SIG-M5 treated with dmso at 0.1 percent for 504 hours (cell line): Measurements from ENCODE around the gene DACT3.
A peak's percentile ranks its signal among the peaks of the same experiment; 100 is the strongest.

Experiments used
- DNase-seq: peaks from one replicate; lab custom pipeline; 2025; ENCODE audit not compliant: unreplicated experiment; lab: John Stamatoyannopoulos, UW

DACT3 gene, protein sequence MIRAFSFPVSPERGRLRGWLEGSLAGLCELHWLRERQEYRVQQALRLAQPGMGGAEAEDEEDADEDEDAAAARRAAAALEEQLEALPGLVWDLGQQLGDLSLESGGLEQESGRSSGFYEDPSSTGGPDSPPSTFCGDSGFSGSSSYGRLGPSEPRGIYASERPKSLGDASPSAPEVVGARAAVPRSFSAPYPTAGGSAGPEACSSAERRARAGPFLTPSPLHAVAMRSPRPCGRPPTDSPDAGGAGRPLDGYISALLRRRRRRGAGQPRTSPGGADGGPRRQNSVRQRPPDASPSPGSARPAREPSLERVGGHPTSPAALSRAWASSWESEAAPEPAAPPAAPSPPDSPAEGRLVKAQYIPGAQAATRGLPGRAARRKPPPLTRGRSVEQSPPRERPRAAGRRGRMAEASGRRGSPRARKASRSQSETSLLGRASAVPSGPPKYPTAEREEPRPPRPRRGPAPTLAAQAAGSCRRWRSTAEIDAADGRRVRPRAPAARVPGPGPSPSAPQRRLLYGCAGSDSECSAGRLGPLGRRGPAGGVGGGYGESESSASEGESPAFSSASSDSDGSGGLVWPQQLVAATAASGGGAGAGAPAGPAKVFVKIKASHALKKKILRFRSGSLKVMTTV

DNA sequence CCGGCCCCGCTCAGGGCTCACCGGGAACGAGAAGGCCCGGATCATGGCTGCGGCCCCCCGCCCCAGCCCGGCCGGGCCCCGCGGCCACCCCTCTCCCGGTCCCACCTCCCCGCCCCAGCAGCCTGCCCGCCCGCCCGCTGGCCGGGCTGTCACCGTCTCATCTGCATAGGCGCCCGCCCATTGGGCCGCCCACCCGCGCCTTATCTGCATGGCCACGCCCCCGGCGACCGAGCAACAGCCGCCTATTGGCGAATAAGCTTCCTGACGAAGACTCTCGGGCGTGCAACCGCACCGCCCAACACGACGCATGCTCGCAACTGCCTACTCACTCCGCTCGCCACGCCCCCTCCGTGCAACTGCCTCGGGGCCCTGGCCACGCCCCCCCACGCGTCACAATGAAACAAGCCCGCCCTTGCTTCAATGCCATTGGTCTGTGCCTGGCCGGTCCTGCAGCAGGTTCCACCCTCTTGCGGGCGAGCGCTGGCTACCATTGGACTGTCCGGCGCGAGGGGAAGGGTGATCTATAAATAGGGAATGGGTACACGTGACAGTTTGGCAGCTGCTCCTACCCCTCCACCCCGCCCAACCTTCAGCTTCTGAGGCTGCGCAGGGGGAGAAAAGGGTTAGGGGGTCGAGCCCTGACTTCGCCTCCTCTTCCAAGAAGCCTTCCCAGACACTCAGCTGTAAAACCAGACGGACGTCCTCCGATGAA, at the start of gene DACT3:
DACT3 (minus strand) TSS at position 163 of the 712 bp plus-strand sequence; CDS start at position 45, 118 bp downstream.
- peak; percentile 99 for DNase-seq

DNA sequence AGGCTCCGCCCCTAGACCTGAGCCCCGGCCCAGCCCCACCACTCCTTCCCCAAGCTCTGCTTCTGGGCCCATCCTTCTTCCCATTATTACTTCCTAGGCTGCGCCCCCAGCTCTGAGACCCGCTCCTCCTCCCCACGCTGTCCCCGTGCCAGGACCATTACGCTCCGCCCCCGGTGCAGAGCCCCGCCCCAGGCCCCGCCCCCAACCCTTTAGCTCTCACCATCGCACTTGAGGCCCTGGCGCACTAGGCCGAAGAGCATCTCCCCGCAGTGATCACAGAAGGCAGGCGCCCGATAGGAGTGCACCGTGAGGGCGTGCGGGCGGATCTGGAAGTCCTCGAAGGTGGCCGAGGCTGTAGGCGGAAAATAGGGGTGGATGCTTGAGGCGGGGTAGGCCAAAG, 49.7 kb upstream of the DACT3 start:
- no peak for DNase-seq

DNA sequence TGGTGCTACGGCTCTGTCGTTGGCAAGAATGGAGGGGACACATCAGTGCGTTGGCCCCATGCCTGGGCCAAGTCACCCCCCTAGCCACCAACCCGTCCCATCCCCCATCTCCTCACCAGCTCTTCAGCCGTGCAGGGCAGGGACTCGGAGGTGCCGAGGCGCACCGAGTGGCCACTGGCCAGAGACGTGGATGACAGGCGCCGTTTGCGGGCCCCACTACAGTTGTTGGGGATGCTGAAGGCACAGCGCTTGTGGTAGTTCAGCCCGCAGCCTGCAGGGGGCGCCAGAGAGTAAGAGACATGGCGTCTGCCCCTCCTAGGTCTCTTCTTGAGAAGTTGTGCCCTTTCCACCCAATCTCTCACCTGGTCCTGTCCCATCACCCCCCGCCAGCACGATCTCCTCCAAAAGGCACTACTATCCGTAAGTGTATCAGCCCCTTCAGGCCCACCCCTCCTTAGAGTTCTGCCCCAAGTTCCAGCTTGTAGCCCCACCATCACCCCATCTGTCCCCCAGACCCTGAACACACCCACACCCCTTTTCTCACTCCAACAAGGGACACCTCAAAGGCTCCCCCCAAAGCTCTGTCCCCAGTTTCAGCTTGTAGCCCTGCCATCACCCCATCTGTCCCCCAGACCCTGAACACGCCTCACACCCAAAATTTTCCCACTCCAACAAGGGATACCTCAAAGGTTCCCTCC, 43.5 kb upstream of the DACT3 start:
- peak; percentile 34 for DNase-seq

DNA sequence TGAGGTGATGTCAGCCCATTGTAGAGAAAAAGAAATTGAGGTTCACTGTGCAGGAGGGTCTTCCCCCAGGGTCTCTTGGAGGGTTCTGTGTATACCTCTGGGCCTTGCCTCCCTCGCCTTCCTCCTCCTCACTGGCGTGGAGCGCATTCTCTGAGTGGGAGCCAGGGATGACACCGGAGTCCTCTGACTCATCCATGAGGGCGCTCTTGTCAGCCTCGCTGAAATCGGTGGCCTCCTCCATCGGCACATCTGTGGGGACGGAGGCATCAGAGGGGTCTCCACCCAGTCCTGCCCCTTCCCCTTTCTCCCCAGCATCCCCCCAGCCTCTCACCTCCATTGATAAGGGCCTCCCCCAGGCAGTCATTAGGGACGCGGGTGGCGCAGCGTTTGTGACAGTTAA, 39.7 kb upstream of the DACT3 start:
- no peak for DNase-seq

DNA sequence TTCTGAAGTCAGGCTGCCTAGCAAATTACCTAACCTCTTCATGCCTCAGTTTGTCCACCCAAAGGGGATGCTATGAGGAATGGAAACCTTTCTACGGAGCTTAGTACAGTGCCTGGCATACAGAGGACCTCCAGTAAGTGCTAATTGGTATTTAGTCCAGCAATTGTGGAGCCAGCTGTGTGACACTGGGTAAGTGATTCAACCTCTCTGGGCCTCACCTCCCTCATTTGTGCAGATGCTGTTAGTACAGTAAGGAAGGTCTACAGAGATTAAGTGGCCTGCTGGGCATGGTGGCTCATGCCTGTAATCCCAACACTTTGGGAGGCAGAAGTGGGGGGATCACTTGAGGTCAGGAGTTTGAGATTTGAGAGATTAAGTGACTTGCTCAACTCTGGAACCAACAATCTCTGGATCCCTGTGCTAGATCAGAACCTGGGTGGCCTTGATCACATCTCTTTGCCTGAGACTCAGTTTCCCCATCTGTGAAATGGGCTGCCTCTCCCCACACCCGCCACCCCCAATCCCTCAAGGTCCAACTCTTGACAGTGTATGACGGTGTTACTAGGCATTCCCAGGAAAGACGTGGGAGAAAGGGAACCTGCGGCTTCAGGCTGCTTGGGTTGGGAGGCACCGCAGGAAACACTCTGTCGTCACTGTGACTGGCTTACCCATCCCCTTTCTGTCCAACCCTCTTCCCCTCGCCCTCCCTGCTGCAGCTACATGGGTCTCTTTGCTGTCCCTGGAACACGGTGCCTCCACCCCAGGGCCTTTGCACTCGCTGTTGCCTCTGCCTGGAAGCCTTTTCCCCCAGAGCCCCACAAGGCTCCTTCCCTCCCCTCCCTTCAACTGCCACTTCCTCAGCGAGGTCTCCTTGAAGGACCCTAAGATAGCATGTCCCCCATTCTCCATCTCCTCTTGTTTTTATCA, 37.7 kb upstream of the DACT3 start:
- no peak for DNase-seq

DNA sequence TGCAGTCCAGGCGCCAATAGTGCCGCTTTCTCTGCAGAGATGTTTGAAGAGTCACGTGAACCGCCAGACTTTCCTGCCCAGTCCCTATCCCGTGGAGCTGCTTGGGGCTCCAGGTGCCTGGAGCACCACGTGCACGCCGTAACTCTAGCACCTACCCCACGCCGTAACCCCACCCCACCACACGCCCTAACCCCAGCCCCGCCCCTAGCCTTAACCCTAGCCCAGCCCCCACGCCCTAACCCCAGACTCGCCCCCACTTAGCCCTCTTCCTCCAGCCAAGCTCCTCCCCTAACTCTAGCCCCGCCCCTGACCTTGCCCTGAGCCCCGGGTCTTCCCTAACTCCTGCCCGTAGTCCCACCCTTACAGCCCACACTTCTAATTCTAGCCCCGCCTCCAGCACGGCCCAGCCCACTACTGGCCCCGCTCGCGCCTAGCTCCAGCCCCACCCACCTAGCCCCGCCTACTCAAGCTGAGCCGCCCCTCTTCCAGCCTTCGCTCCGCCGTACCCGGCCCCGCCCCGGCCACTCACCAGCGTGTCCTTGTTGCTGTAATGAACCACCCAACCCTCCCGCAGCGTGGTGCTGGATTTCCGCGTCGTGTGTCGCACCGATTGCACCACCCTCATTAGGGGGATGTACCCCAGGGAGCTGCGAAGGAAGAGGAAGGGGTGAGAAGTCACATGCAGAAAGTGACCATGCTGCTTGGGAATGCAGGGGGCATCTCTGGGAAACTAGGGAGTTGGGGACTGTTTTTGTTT, 36.4 kb upstream of the DACT3 start:
- DNase-seq = peak; percentile 63

DNA sequence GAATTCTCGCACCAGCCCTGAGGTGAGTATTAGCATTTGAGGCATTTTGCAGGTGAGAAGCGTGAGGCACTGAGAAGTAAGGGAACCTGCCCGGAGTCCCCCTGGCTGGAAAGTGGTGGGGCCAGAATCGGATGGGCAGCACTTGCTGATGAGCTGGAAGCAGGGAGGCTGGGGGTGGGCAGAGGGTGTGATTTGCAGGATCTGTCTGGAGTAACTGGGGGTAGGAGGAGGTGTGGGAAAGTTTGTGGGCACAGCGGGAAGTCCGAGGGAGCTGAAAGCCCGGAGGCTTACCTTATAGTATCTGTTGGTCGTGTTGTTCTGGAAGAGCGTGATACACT, 35.9 kb upstream of the DACT3 start:
- no peak for DNase-seq

DNA sequence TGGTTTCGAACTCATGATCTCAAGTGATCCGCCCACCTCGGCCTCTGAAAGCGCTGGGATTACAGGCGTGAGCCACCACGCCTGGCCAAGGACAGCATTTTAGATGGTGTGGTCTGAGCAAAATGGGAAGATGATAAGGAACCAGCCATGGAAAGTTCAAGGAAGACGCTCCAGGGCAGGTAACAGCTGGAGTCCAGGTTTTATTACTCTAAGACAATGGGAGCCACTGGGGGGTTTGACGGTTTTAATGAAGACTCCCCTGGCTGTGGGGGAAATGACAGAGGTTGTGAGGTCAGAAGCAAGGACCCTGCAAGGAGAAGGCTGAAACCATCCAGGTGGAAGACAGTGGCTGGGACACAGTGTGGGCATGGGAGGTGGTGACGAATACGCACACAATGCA, 35.1 kb upstream of the DACT3 start:
- no peak for DNase-seq

DNA sequence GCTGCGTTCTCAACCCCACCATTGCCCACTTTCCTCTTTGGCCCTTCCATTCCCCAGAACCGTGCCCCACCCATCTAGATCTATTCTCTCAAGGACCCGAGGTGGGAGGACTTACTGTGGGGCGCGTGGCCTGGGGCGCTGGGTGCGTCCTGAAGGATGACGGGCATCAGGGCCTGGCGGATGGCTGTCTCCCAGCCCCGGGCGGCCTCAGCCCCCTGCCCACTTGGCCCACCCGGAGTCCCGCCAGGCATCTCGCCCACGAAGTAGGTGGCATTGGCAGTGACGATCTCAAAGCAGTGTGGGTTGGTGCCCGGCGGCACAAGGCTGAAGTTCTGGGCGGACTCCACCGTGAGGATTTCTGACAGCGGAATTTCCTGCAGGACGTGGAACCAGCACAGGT, 32.8 kb upstream of the DACT3 start:
- DNase-seq = no peak

DNA sequence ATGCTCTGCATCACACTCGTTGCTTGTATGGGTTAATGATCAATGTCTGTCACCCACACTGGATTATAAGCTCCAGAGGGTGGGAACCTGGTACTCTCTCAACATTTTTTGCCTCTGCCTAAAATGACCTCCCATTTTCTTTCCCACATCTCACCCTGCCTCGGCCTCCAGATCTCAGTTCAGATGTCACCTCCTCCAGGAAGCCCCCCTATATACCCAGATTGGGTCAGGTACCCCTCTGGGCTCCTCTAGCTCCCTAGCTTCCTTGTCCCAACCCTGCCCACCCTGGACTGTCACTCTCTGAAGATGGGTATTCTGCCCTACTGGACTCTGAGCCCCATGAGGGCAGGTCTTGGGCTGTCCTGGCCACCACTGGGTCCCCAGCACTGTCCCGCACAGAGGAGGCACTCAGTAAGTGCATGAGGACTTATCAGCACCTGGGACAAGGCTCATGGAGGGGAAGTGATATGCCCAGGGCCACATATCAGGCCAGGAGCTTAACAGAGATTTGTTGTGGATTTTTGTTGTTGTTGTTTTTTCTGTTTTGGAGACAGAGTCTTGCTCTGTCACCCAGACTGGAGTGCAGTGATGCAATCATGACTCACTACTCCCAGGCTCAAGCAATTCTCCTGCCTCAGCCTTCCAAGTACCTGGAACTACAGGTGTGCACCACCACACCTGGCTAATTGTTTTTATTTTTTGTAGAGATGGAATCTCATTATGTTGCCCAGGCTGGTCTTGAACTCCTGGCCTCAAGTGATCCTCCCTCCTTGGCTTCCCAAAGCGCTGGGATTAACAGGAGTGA, 32.1 kb upstream of the DACT3 start:
- DNase-seq = no peak

DNA sequence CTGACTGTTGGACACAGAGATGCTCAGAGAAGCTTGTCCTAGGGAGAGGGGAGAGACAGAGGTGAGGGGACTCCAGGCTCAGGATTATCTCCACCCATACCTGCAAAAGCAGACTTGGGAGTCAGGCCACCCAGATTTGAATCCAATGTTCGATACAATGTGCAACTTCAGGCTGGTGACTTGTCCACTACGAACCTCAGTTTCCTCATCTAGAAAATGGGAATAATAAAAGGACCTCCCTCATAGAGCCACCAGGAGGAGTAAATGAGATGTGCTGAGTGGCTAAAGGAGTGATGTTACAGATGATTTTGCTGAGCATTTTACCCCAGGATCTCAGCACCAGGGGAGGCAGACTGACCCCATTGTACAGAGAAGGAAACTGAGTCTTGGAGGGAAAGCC, 31.0 kb upstream of the DACT3 start:
- DNase-seq = no peak

DNA sequence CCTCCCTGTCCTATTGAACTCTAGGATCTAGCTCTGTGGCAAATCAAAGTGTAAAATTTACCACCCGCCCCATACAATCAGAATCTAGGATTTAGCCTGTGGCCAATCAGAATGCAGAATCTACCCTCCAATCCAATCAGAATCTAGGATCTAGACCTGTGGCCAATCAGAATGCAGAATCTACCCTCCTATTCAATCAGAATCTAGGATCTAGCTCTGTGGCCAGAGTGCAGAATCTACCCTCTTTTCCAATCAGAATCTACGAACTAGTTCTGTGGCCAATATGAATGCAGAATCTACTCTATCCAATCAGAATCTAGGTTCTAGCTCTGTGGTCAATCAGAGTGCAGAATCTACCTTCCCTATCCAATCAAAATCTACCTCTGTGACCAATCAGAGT, 30.1 kb upstream of the DACT3 start:
- DNase-seq = no peak

DNA sequence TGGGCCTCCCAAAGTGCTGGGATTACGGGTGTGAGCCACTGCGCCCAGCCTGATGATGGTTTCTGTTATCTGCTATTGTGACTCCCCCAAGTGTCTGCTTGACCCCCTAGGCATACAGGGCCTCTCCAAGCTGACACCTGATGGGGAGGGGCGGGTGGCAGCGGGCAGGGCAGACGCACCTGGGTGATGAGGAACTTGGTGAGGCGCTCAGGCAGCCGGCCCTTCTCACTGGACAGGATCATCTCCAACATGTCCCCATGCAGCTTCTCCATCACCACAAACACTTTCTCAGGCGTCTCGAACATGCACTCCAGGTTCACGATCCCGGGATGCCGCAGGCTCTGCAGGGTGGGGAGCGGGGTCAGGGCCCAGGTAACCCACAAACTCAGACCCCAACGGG, 28.4 kb upstream of the DACT3 start:
- no peak for DNase-seq

DNA sequence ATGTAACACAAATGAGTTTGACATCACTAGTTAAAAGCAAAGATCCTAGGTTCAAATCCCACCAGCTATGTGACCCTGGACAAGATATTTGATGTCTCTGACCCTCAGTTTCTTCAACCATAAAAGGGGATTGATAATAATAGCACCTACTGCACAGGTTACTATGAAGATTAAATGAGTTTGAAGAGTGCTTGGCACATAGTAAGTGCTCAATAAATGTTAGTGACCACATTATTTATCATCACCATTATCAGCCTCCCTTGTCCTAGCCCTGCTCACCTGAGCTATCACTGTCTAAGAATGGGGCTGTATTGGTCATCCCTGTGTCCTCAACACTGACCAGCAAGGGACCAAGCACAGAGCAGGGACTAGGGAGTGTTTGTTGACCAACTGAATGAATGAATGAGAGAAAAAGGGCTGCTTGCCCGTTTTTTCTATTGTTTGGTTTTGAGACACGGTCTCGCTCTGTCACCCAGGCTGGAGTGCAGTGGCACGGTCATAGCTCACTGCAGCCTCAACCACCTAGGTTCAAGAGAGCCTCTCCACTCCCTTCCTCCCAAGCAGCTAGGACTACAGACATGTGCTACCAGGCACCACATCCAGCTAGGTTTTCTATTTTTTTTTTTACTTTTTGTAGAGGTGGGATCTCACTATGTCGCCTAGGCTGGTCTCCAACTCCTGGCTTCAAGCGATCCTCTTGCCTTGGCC, 26.6 kb upstream of the DACT3 start:
- DNase-seq = no peak

DNA sequence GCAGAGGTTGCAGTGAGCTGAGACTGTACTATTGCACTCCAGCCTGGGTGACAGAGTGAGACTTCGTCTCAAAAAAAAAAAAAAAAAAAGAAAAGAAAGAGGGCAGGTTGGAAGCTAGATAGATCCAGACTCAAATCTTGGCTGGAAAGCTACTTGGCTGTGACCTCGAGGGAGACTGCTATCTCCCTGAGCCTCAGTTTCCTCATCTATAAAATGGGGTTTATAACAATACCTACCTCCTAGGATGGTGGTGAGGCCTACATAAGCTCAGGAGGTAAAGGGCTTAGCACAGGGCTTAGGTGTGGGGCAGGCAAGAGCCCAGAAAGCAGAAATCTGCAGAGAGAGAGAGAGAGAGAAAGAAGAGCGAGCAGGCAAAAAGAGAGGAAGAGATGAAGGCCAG, 24.2 kb upstream of the DACT3 start:
- no peak for DNase-seq

DNA sequence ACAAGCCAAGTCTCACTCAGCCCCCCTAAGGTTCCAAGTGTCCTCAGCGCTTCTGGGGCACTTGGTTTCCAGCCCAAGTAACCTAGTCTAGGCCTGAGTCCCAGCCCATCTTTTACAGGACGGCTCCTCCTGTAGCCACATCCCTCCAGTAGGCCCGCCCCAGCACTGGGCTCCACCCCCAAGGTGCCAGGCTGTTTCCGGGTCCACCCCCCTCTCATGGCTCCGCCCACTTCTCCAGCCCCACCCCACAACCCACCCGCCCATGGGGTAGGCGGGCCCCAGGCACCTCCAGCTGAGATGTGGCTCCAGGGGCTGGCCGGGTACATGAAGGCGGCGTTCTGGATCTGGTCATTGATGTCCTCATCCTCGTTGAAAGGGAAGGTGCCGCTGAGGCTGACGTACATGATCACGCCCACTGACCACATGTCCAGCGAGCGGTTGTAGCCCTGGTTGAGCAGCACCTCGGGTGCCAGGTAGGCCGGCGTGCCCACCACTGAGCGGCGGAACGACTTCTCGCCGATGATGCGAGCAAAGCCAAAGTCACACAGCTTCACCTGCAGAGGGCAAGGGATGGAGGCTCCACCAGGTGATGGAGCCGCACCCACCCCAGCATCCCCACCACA, 17.2 kb upstream of the DACT3 start:
- no peak for DNase-seq

DNA sequence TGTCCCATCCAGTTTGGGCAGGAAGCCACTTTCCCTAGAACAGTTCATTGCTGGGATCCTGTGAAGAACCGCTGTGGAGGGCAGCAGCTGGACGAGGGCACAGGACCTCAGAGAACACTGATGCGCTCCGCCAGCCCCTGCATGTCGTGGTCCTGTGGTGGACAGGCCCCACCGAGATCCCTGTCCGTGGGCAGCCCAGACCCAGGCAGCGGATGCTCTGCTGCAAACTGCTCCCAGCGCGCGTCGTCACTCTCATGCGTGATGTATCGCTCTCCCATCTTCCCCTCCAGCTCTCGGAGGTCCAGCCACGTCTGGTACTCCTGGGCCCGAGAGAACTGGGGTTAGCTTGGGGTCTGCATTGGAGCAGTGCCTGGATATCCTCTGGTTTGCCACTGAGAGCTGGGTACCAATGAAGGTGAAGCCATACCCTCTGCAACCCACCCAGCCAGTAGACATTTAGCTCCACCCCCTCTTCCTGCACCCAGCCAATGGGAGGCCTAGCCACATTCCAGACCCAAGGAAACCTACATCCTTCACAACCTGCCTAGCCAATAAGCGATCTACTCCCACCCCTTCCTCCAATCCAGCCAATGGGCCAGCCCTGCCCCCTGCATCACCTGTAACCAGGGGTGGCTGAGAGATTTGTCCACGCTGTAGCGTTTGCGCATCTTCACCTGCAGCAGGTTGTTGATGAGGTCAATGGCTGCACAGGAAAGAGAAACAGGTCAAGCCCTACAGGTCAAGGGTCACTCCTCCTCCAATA, 13.6 kb upstream of the DACT3 start:
- DNase-seq = peak; percentile 9
